M059J (cell line): Measurements from ENCODE around the gene SH3YL1. TPM values are rescaled to one million over a fixed set of nuclear protein-coding genes. Genes with fewer than 3 reads are reported as not detected.
A peak's percentile ranks its signal among the peaks of the same experiment; 100 is the strongest.

ENCODE experiments used
- DNase-seq: peaks from one replicate; pipeline ENCODE4 v3.0.0-alpha.2; 2012; ENCODE audit warnings: low read depth
- total RNA-seq: library from RNA; depleted of rRNA; stranded (reverse); fragments of >200 nt; shearing (Covaris generic); gene quantifications from 2 replicates; pipeline ENCODE4 v1.2.3, GENCODE V29; 2014

The SH3YL1 gene
- total RNA-seq, 1 experiment from 2014 or later, result 12.9 TPM

GRCh38 chr2:258933-259332, 4.9 kb downstream of the SH3YL1 start:
- DNase-seq, result no peak

GRCh38 chr2:257842-258241, 6.0 kb downstream of the SH3YL1 start:
- DNase-seq, result no peak

GRCh38 chr2:257429-257828, 6.4 kb downstream of the SH3YL1 start:
- no peak for DNase-seq

DNA sequence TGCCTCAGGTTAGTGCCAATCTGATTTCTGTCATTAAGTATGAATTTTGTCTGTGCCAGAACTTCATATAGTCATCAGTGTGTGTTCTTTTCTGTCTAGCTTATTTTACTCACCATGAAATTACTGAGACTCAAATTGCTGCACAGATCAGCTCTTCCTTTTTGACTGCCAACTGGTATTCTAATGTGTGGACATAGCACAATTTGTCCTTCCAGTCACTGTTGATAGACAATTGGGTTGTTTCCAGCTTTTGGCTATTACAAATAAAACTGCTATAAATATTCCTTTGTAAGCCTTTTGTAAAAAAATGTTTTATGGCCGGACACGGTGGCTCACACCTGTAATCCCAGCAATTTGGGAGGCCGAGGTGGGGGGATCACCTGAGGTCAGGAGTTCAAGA, 7.7 kb downstream of the SH3YL1 start:
- DNase-seq, result no peak

GRCh38 chr2:255195-255594, 8.6 kb downstream of the SH3YL1 start:
- no peak for DNase-seq

- no peak for DNase-seq
Observed at GRCh38 chr2:254241-254640, 9.6 kb downstream of the SH3YL1 start.

GRCh38 chr2:253202-253638, 10.6 kb downstream of the SH3YL1 start:
- DNase-seq, result no peak

- no peak for DNase-seq
Observed at GRCh38 chr2:252001-252602, 11.7 kb downstream of the SH3YL1 start.

- DNase-seq, result no peak
Observed at GRCh38 chr2:249538-250042, 14.2 kb downstream of the SH3YL1 start.

GRCh38 chr2:248724-249123, 15.1 kb downstream of the SH3YL1 start:
- DNase-seq, result no peak

DNA sequence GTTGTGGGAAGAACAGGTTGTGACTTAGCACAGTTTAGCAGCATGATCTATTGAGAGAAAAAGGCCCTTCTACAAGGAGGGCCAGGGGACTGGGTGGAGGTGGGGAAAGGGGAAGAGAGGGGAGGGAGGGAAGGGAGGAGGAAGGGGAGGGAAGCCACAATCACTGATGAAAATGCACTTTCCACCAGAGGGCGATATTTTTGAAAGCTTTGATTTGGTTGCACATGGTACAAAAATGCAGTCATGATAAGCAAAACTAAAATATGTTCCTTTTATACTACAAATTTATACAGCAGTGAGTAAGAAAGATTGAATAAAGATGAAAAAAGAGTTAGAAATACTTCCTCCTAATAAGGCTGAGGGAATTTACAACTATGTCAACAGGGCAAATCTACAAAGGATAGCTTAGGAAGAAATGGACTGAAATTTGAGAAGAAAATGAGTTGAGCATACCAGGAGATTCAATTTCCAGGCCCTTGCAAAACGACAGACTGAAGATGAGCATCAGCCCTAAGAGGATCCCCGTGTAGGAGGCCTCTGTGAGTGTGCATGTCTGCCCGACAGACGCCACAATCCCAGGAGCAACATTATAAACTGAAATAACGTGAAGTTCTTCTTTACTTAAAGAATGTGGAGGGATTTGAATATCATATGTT, 17.2 kb downstream of the SH3YL1 start:
- DNase-seq, result peak; percentile 53

GRCh38 chr2:244547-244946, 19.3 kb downstream of the SH3YL1 start:
- no peak for DNase-seq

DNA sequence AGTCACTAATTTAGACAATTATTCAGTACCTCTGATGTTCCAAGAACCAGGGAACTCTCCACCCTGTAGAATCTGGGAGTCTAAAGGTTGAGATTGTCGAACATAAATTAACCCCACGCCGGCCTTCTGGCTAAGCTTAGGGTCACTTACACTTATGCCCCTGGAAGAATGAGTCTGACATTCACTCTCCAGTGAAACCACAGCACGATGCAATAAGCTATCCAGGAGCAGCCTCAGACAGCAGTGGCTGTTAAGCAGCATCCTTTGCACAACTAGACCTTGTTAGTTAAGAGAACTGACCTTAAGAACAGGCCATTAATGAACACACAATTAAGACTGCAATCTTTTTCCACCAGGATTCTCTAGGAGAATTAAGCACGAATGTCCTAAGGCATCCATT, 25.0 kb downstream of the SH3YL1 start:
- no peak for DNase-seq

GRCh38 chr2:238431-238830, 25.4 kb downstream of the SH3YL1 start:
- no peak for DNase-seq

DNA sequence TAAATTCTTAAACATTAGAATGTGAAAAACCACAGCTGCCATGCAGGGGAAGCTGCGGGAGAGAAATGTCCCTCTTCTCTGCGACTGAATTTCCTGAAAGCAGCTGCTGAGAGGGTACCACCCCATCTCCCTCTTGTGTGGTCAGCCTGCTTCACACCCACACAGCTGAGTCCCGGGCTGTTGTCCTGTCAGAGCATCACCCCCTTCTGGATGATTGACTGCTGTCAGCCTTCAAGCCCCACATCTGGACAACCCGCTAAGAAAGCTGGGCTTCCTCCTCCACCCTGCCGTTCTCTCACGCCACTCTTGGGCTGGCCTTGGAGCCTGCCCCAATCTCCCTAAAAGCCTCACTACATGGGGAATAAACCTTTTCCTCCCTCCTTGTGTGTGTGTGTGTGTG, 26.0 kb downstream of the SH3YL1 start:
- DNase-seq, result no peak

- no peak for DNase-seq
Observed at GRCh38 chr2:236993-237539, 26.8 kb downstream of the SH3YL1 start.

GRCh38 chr2:234421-234820, 29.4 kb downstream of the SH3YL1 start:
- DNase-seq, result no peak

GRCh38 chr2:233030-233429, 30.8 kb downstream of the SH3YL1 start:
- DNase-seq, result no peak

DNA sequence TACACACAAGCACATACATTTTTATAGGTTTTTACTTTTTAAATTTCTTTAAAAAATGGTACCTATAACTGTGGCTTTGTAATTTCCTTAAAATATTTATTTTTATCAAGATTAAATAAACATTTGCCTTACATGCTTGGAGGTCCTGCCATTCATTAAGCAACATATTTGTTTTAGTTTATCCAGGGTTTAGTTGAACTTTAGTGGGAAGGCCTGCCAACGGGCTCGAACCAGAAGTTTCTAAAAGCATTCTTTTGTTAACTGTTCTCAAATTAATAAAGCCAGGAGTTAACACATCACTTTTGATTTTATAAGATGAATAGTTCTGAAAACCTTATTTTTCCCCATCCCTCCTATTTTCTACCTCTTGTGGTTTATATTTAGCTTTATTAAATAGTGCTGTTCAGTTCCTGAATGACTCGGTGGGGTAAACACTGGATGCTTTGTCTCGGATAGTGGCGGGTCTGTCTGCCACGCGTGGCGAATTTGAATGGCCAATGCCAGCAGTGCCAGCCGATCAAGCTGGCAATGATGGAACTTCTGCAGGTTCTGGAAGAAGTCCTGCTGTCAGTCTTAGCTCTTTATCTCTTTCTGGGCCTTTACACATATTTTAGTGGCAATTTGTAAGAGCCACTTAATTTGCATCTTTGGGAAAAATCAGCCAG, 32.2 kb downstream of the SH3YL1 start:
- no peak for DNase-seq

- DNase-seq, result no peak
Observed at GRCh38 chr2:228518-229278, 35.1 kb downstream of the SH3YL1 start.

DNA sequence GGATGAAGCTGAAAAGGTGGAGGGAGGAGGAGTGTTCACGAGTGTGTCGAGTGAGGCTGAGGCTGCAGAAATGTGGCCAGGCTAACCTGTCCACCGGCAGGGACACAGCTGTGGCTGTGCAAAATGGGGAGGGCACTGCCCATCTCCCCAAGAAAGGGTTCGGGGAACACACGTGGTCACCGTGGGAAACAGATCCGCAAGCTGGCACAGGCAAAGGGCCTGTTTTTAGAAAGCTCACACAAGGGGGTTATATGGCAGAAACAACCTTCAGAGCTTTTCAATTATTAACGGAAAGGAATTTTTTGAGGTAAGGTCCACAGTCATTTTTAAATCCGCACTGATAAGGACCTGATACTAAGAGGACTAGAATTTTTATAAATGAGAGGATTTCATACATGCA, 35.7 kb downstream of the SH3YL1 start:
- no peak for DNase-seq
